Astrocyte (in vitro differentiated cells and primary cell): ENCODE data around the gene CLMN. TPM values are rescaled to one million over a fixed set of nuclear protein-coding genes. Genes with fewer than 3 reads are reported as not detected.
A peak's percentile ranks its signal among the peaks of the same experiment; 100 is the strongest.

Source experiments
- DNase-seq: peaks from one replicate; pipeline ENCODE4 v3.0.0-alpha.2; 2010; ENCODE audit warnings: low read depth
- FAIRE-seq: peaks from 2 replicates; lab custom pipeline; 2011; peaks lifted over from hg19 to GRCh38; lab: Jason Lieb, UNC
- H2AFZ ChIP-seq: 2 replicates; pipeline ENCODE4 v1.6.0; 2012; ENCODE audit warnings: low read depth, low read length, inconsistent platforms
- H3K27ac ChIP-seq: 2 replicates; pipeline ENCODE4 v1.5.1; 2011; ENCODE audit warnings: low read depth, low read length, inconsistent platforms
- H3K27me3 ChIP-seq: 2 replicates; pipeline ENCODE4 v1.6.0; 2011; ENCODE audit warnings: low read length, inconsistent platforms; ENCODE audit not compliant: insufficient read depth
- H3K36me3 ChIP-seq: 2 replicates; pipeline ENCODE4 v1.5.1; 2011; ENCODE audit warnings: low read length, inconsistent platforms; ENCODE audit not compliant: insufficient read depth
- H3K4me1 ChIP-seq: 2 replicates; pipeline ENCODE4 v1.5.1; 2011; ENCODE audit warnings: low read length, inconsistent platforms; ENCODE audit not compliant: insufficient read depth
- H3K4me2 ChIP-seq: 2 replicates; pipeline ENCODE4 v1.6.0; 2012; ENCODE audit warnings: low read length, inconsistent platforms
- H3K4me3 ChIP-seq: 2 replicates; pipeline ENCODE4 v1.5.1; 2011; ENCODE audit warnings: low read depth, mild to moderate bottlenecking, low read length, inconsistent platforms; ENCODE audit not compliant: insufficient read depth
- H3K79me2 ChIP-seq: 2 replicates; pipeline ENCODE4 v1.6.0; 2012; ENCODE audit warnings: mild to moderate bottlenecking, low read length, inconsistent platforms; ENCODE audit not compliant: insufficient read depth
- H3K9ac ChIP-seq: 2 replicates; pipeline ENCODE4 v1.6.0; 2012; ENCODE audit warnings: mild to moderate bottlenecking, low read length, inconsistent platforms
- H3K9me3 ChIP-seq: 2 replicates; pipeline ENCODE4 v1.5.1; 2012; ENCODE audit warnings: low read depth, mild to moderate bottlenecking, low read length, inconsistent platforms; ENCODE audit not compliant: insufficient read depth
- H4K20me1 ChIP-seq: 2 replicates; pipeline ENCODE4 v1.6.0; 2012; ENCODE audit warnings: low read length, inconsistent platforms; ENCODE audit not compliant: insufficient read depth
- H3K27ac Mint-ChIP-seq: one replicate; pipeline ENCODE4 v1.8.0; 2021; ENCODE audit warnings: mild to moderate bottlenecking, mixed read lengths; ENCODE audit not compliant: unreplicated experiment
- H3K27me3 Mint-ChIP-seq: one replicate; pipeline ENCODE4 v1.8.0; 2021; ENCODE audit warnings: low read depth, mixed read lengths; ENCODE audit not compliant: unreplicated experiment
- H3K36me3 Mint-ChIP-seq: one replicate; pipeline ENCODE4 v1.8.0; 2021; ENCODE audit warnings: low read depth, mixed read lengths; ENCODE audit not compliant: unreplicated experiment
- H3K4me1 Mint-ChIP-seq: one replicate; pipeline ENCODE4 v1.8.0; 2021; ENCODE audit warnings: low read depth, mixed read lengths; ENCODE audit not compliant: unreplicated experiment
- H3K4me3 Mint-ChIP-seq: one replicate; pipeline ENCODE4 v1.8.0; 2021; ENCODE audit warnings: mild to moderate bottlenecking, moderate library complexity, mixed read lengths; ENCODE audit not compliant: unreplicated experiment
- H3K9me3 Mint-ChIP-seq: one replicate; pipeline ENCODE4 v1.8.0; 2021; ENCODE audit warnings: mild to moderate bottlenecking, mixed read lengths; ENCODE audit not compliant: unreplicated experiment
- CTCF ChIP-seq: IDR thresholded peaks from 2 replicates; pipeline ENCODE4 v1.5.1; 2011; ENCODE audit warnings: low read depth, mild to moderate bottlenecking, inconsistent platforms, low read length, moderate library complexity; ENCODE audit not compliant: insufficient read depth
- EZH2 ChIP-seq: IDR thresholded peaks from 2 replicates; pipeline ENCODE4 v1.6.1; 2012; ENCODE audit warnings: mild to moderate bottlenecking, low read length, inconsistent platforms; ENCODE audit not compliant: insufficient read depth
- total RNA-seq: library from RNA; stranded (reverse); gene quantifications from 2 replicates; pipeline ENCODE4 v1.2.1, GENCODE V29; 2021

Gene CLMN
- total RNA-seq, 1 donor from 2014 or later: 14.0 TPM

GRCh38 chr14:95228240-95228639, 91.5 kb downstream of the CLMN start:
- H3K27ac Mint-ChIP-seq: no peak overlapping the region
- H3K79me2 ChIP-seq: no peaks in the 10 kb centered on the region
- peaks cover 5% of the 10 kb centered on the region for H3K27me3 Mint-ChIP-seq
- H3K36me3 ChIP-seq: no peaks in the 10 kb centered on the region
- TF ChIP-seq CTCF: no peak
- TF ChIP-seq EZH2: no peak
- DNase-seq (no peak), FAIRE-seq (no peak)
- no peaks in the 10 kb centered on the region for H3K36me3 Mint-ChIP-seq
- H3K4me1 ChIP-seq: peaks cover 19% of the 10 kb centered on the region
- H3K4me2 ChIP-seq: peak overlapping the region; percentile 75
- H3K4me1 Mint-ChIP-seq: no peaks in the 10 kb centered on the region
- H3K4me3 Mint-ChIP-seq: no peak overlapping the region
- no peak overlapping the region for H3K4me3 ChIP-seq
- peaks cover 2% of the 10 kb centered on the region for H3K27me3 ChIP-seq
- no peaks in the 10 kb centered on the region for H3K9me3 Mint-ChIP-seq
- H3K27ac ChIP-seq: peak overlapping the region; percentile 43
- no peaks in the 10 kb centered on the region for H4K20me1 ChIP-seq
- no peak overlapping the region for H2AFZ ChIP-seq
- H3K9ac ChIP-seq: no peak overlapping the region
- H3K9me3 ChIP-seq: no peaks in the 10 kb centered on the region

- Mint-ChIP-seq H3K36me3 (no peaks in the 10 kb centered on the region), H3K27ac (no peak overlapping the region), H3K4me1 (peaks cover 8% of the 10 kb centered on the region), H3K27me3 (peaks cover 5% of the 10 kb centered on the region), H3K9me3 (no peaks in the 10 kb centered on the region), H3K4me3 (no peak overlapping the region)
- H3K4me1 ChIP-seq: peaks cover 23% of the 10 kb centered on the region
- DNase-seq: peak; percentile 46
- peak overlapping the region; percentile 75 for H3K4me2 ChIP-seq
- H3K4me3 ChIP-seq: peak overlapping the region; percentile 16
- H3K9me3 ChIP-seq: no peaks in the 10 kb centered on the region
- TF ChIP-seq EZH2 (no peak), CTCF (no peak)
- H3K36me3 ChIP-seq: no peaks in the 10 kb centered on the region
- no peaks in the 10 kb centered on the region for H4K20me1 ChIP-seq
- peak overlapping the region; percentile 43 for H3K27ac ChIP-seq
- H3K79me2 ChIP-seq: no peaks in the 10 kb centered on the region
- no peak for FAIRE-seq
- peaks cover 2% of the 10 kb centered on the region for H3K27me3 ChIP-seq
- peak overlapping the region; percentile 36 for H2AFZ ChIP-seq
- H3K9ac ChIP-seq: peak overlapping the region; percentile 45
Measured at GRCh38 chr14:95227279-95227860, 92.3 kb downstream of the CLMN start.

GRCh38 chr14:95226801-95227200, 92.9 kb downstream of the CLMN start:
- Histone ChIP-seq H3K79me2 (no peaks in the 10 kb centered on the region), H3K9me3 (no peaks in the 10 kb centered on the region), H2AFZ (peak overlapping the region; percentile 36), H3K36me3 (no peaks in the 10 kb centered on the region), H4K20me1 (no peaks in the 10 kb centered on the region), H3K4me3 (no peak overlapping the region), H3K27me3 (peaks cover 2% of the 10 kb centered on the region), H3K9ac (peak overlapping the region; percentile 45), H3K27ac (peak overlapping the region; percentile 43), H3K4me1 (peaks cover 28% of the 10 kb centered on the region), H3K4me2 (peak overlapping the region; percentile 75)
- no peak overlapping the region for H3K4me3 Mint-ChIP-seq
- TF ChIP-seq EZH2 (no peak), CTCF (no peak)
- FAIRE-seq: no peak
- H3K27ac Mint-ChIP-seq: no peak overlapping the region
- no peaks in the 10 kb centered on the region for H3K36me3 Mint-ChIP-seq
- peaks cover 14% of the 10 kb centered on the region for H3K4me1 Mint-ChIP-seq
- DNase-seq: no peak
- H3K9me3 Mint-ChIP-seq: no peaks in the 10 kb centered on the region
- peaks cover 5% of the 10 kb centered on the region for H3K27me3 Mint-ChIP-seq
